DND-41 (cell line): Measurements from ENCODE around the gene ITIH6.

ENCODE experiments used
- CTCF ChIP-seq: IDR thresholded peaks from 2 replicates; pipeline ENCODE4 v1.5.1; 2012; ENCODE audit warnings: borderline replicate concordance, low read length, moderate library complexity, mild to moderate bottlenecking; ENCODE audit not compliant: poor library complexity, severe bottlenecking; ENCODE audit errors: extremely low read depth
- EZH2 ChIP-seq: IDR thresholded peaks from 3 replicates; pipeline ENCODE4 v1.6.1; 2012; ENCODE audit warnings: borderline replicate concordance, low read depth, mild to moderate bottlenecking, moderate library complexity, low read length, inconsistent platforms; ENCODE audit not compliant: severe bottlenecking

- no peak for TF ChIP-seq CTCF
- no peak for TF ChIP-seq EZH2
Measured at GRCh38 chrX:54825716-54826438, 27.8 kb upstream of the ITIH6 start.
